ENCODE measurements around the gene STOM.
A peak's percentile ranks its signal among the peaks of the same experiment; 100 is the strongest.

STOM gene

GRCh38 chr9:121358751-121359150 lies 11.3 kb downstream of the STOM start:
- Histone ChIP-seq H3K27me3 (no peaks in the 10 kb centered on the region), H3K4me1 (ENCODE audit: control insufficient read depth in 1 of 2, insufficient read depth in 1 of 2, low read depth in 1 of 2, low read length in 1 of 2) (peaks cover 96 to 97% of the 10 kb centered on the region in 2 experiments), H3K4me3 (ENCODE audit: low read depth in 1 of 2, low read length in 1 of 2) (peak overlapping the region; percentile 9 to 41), H3K9me3 (no peaks in the 10 kb centered on the region), H3K36me3 (no peaks in the 10 kb centered on the region), H3K27ac (peak overlapping the region; percentile 77)
- TF ChIP-seq CTCF (IDR thresholded peaks at IDR 0.05): no peak

DNA sequence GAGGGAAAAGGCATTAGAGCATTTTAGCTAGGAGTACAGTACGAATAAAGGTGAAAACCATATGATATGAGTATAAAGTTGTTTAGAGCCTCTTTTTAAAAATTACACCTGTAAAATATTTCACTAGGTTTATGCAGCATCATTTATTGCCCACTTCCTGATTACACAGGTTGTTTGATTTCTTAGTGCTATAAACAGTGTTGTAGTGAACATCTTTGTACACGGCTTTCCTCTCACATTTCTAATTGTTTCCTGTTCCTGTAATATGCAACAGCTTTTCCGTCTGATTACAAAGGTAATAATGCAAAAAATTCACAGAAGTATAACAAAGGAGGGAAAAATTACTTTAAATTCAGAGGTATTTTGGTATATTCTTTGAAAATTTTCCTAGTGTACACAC lies 13.0 kb downstream of the STOM start:
- H3K27me3 ChIP-seq: no peaks in the 10 kb centered on the region
- peak overlapping the region; percentile 28 for H3K4me3 ChIP-seq (ENCODE audit: low read depth in 1 of 2, low read length in 1 of 2)
- H3K4me1 ChIP-seq (ENCODE audit: control insufficient read depth in 1 of 2, insufficient read depth in 1 of 2, low read depth in 1 of 2, low read length in 1 of 2): peaks cover 96 to 97% of the 10 kb centered on the region in 2 experiments
- TF ChIP-seq CTCF (IDR thresholded peaks at IDR 0.05): no peak
- H3K36me3 ChIP-seq: no peaks in the 10 kb centered on the region
- H3K9me3 ChIP-seq: no peaks in the 10 kb centered on the region
- H3K27ac ChIP-seq: peak overlapping the region; percentile 77

DNA sequence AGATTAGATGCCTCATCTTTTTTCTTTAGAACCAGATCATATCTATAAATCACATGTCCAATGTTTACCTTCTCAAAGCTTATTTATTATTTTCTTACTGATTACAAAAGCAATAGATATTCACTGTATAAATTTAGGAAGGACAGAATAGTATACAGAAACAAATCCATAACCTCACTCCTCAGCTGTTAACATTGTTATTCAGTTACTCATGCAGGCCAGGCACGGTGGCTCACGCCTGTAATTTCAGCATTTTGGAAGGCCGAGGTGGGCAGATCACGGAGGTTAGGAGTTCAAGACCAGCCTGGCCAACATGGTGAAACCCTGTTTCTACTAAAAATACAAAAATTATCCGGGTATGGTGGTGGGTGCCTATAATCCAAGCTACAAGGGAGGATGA lies 15.3 kb downstream of the STOM start:
- H3K4me1 ChIP-seq (ENCODE audit: control insufficient read depth in 1 of 2, insufficient read depth in 1 of 2, low read depth in 1 of 2, low read length in 1 of 2): peaks cover 98 to 99% of the 10 kb centered on the region in 2 experiments
- no peaks in the 10 kb centered on the region for H3K36me3 ChIP-seq
- H3K27me3 ChIP-seq: no peaks in the 10 kb centered on the region
- H3K27ac ChIP-seq: peak overlapping the region; percentile 77
- no peak for TF ChIP-seq CTCF (IDR thresholded peaks at IDR 0.05)
- no peaks in the 10 kb centered on the region for H3K9me3 ChIP-seq
- H3K4me3 ChIP-seq (ENCODE audit: low read depth in 1 of 2, low read length in 1 of 2): no peak overlapping the region

- H3K9me3 ChIP-seq: no peaks in the 10 kb centered on the region
- H3K4me1 ChIP-seq (ENCODE audit: control insufficient read depth in 1 of 2, insufficient read depth in 1 of 2, low read depth in 1 of 2, low read length in 1 of 2): peaks cover 96 to 97% of the 10 kb centered on the region in 2 experiments
- no peaks in the 10 kb centered on the region for H3K27me3 ChIP-seq
- no peak for TF ChIP-seq CTCF (IDR thresholded peaks at IDR 0.05)
- H3K27ac ChIP-seq: peak overlapping the region; percentile 77
- H3K36me3 ChIP-seq: no peaks in the 10 kb centered on the region
- H3K4me3 ChIP-seq (ENCODE audit: low read depth in 1 of 2, low read length in 1 of 2): peak overlapping the region; percentile 53 to 60
Measured at GRCh38 chr9:121354141-121354540, 15.9 kb downstream of the STOM start.

- no peaks in the 10 kb centered on the region for H3K36me3 ChIP-seq
- peak overlapping the region; percentile 53 to 60 for H3K4me3 ChIP-seq (ENCODE audit: low read depth in 1 of 2, low read length in 1 of 2)
- H3K27ac ChIP-seq: peak overlapping the region; percentile 77
- peaks cover 89 to 90% of the 10 kb centered on the region in 2 experiments for H3K4me1 ChIP-seq (ENCODE audit: control insufficient read depth in 1 of 2, insufficient read depth in 1 of 2, low read depth in 1 of 2, low read length in 1 of 2)
- no peaks in the 10 kb centered on the region for H3K27me3 ChIP-seq
- no peak for TF ChIP-seq CTCF (IDR thresholded peaks at IDR 0.05)
- no peaks in the 10 kb centered on the region for H3K9me3 ChIP-seq
Measured at GRCh38 chr9:121353241-121354061, 16.6 kb downstream of the STOM start.

Measured in neutrophil (primary cell).